A549 (cell line): Measurements from ENCODE around the gene TCAP.

Source experiments
- POLR2A ChIP-seq: IDR thresholded peaks from 2 replicates; pipeline ENCODE4 v1.6.1; 2012; ENCODE audit warnings: mild to moderate bottlenecking, low read length
- TF ChIP-seq, protein P1 (sequence below): IDR thresholded peaks from 2 replicates; pipeline ENCODE4 v1.6.1; 2012; ENCODE audit warnings: low read depth, borderline replicate concordance
- TF ChIP-seq, protein P2 (sequence below): fragments of >200 bp; sonication (Bioruptor Twin); formaldehyde crosslinking; IDR thresholded peaks from 3 replicates; pipeline ENCODE4 v1.5.1; 2016
- TF ChIP-seq, protein P3 (sequence below): fragments of 200-600 bp; sonication (generic); IDR thresholded peaks from 2 replicates; pipeline ENCODE4 v1.6.1; 2016; ENCODE audit warnings: antibody characterized with exemption, mild to moderate bottlenecking, moderate library complexity
- TF ChIP-seq, protein P4 (sequence below): fragments of 250-450 bp; sonication (Bioruptor Pico); IDR thresholded peaks from 2 replicates; pipeline ENCODE4 v1.5.0; 2021; ENCODE audit warnings: mild to moderate bottlenecking, moderate library complexity, borderline replicate concordance
- TF ChIP-seq, protein P5 (sequence below): IDR thresholded peaks from 2 replicates; pipeline ENCODE4 v1.6.1; 2012

DNA sequence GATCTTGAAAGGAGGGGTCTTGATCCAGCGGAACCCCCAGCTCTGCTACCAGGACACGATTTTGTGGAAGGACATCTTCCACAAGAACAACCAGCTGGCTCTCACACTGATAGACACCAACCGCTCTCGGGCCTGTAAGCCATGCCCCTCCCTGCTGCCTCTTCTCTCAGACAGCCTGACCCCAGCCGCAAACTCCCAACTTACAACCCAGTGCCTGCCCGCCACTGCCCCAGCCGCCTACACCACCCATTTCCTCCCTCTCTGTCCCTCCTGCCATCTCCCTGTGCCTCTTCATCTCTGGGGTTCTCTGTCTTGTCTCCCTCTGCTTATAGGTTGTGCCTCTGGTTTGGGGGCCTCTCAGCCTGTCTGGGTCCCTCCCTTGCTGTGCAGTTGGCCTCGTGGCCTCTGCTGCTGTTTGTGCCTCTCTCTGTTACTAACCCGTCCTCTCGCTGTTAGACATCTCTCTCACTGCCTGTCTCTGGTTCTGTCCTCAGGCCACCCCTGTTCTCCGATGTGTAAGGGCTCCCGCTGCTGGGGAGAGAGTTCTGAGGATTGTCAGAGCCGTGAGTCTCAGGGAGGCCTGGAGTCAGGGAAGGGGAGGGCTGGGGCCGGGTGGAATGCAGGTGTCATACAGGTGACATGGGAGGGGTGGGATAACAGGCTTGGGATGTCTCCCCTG, 44.3 kb downstream of the TCAP start:
- TF ChIP-seq, protein P1, sequence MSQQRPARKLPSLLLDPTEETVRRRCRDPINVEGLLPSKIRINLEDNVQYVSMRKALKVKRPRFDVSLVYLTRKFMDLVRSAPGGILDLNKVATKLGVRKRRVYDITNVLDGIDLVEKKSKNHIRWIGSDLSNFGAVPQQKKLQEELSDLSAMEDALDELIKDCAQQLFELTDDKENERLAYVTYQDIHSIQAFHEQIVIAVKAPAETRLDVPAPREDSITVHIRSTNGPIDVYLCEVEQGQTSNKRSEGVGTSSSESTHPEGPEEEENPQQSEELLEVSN = no peak
- TF ChIP-seq POLR2A = no peak
- TF ChIP-seq, protein P2, sequence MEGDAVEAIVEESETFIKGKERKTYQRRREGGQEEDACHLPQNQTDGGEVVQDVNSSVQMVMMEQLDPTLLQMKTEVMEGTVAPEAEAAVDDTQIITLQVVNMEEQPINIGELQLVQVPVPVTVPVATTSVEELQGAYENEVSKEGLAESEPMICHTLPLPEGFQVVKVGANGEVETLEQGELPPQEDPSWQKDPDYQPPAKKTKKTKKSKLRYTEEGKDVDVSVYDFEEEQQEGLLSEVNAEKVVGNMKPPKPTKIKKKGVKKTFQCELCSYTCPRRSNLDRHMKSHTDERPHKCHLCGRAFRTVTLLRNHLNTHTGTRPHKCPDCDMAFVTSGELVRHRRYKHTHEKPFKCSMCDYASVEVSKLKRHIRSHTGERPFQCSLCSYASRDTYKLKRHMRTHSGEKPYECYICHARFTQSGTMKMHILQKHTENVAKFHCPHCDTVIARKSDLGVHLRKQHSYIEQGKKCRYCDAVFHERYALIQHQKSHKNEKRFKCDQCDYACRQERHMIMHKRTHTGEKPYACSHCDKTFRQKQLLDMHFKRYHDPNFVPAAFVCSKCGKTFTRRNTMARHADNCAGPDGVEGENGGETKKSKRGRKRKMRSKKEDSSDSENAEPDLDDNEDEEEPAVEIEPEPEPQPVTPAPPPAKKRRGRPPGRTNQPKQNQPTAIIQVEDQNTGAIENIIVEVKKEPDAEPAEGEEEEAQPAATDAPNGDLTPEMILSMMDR = no peak
- TF ChIP-seq, protein P3, sequence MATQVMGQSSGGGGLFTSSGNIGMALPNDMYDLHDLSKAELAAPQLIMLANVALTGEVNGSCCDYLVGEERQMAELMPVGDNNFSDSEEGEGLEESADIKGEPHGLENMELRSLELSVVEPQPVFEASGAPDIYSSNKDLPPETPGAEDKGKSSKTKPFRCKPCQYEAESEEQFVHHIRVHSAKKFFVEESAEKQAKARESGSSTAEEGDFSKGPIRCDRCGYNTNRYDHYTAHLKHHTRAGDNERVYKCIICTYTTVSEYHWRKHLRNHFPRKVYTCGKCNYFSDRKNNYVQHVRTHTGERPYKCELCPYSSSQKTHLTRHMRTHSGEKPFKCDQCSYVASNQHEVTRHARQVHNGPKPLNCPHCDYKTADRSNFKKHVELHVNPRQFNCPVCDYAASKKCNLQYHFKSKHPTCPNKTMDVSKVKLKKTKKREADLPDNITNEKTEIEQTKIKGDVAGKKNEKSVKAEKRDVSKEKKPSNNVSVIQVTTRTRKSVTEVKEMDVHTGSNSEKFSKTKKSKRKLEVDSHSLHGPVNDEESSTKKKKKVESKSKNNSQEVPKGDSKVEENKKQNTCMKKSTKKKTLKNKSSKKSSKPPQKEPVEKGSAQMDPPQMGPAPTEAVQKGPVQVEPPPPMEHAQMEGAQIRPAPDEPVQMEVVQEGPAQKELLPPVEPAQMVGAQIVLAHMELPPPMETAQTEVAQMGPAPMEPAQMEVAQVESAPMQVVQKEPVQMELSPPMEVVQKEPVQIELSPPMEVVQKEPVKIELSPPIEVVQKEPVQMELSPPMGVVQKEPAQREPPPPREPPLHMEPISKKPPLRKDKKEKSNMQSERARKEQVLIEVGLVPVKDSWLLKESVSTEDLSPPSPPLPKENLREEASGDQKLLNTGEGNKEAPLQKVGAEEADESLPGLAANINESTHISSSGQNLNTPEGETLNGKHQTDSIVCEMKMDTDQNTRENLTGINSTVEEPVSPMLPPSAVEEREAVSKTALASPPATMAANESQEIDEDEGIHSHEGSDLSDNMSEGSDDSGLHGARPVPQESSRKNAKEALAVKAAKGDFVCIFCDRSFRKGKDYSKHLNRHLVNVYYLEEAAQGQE = no peak
- TF ChIP-seq, protein P4, sequence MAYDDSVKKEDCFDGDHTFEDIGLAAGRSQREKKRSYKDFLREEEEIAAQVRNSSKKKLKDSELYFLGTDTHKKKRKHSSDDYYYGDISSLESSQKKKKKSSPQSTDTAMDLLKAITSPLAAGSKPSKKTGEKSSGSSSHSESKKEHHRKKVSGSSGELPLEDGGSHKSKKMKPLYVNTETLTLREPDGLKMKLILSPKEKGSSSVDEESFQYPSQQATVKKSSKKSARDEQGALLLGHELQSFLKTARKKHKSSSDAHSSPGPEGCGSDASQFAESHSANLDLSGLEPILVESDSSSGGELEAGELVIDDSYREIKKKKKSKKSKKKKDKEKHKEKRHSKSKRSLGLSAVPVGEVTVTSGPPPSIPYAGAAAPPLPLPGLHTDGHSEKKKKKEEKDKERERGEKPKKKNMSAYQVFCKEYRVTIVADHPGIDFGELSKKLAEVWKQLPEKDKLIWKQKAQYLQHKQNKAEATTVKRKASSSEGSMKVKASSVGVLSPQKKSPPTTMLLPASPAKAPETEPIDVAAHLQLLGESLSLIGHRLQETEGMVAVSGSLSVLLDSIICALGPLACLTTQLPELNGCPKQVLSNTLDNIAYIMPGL (CRISPR knock-in tag) = no peak
- TF ChIP-seq, protein P5, sequence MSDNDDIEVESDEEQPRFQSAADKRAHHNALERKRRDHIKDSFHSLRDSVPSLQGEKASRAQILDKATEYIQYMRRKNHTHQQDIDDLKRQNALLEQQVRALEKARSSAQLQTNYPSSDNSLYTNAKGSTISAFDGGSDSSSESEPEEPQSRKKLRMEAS = no peak
